DLD1 (cell line): ENCODE measurements around the gene P2RX5.
"Not testable (repeated sequence)": the region's sequence is repeated elsewhere in the genome, so short reads cannot be mapped to it uniquely, and the experiment has no call there.

Experiments used
- in situ Hi-C: cut with HindIII; loops from 2 replicates; pipeline ENCODE4 v1.10.0; 2017; ENCODE audit warnings: low sequenced_read_pairs

P2RX5 gene

GRCh38 chr17:3712811-3713463 lies 17.0 kb upstream of the P2RX5 start:
- in situ Hi-C loops = no loop called here

DNA sequence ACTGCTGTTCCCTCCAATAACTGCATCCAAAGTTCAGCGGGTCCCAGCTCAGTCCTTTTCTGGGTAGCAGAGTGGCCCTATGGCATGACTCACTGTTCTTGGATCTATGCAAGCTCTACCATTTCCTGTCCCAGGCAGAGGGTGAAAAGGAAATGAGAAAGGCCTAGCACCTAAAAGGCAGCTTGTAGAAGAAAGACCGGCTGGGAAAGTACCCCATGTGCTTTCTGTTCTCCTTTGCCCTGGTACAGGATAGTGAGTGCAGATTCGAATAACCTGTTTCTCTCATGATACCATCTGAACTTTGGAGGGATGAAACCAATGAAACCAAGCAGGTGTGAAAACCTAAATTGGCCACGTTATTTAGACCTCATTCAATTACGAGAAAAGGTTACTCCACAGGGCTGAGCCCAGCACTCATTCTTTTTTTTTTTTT lies 15.0 kb upstream of the P2RX5 start:
- in situ Hi-C loops = no loop called here

DNA sequence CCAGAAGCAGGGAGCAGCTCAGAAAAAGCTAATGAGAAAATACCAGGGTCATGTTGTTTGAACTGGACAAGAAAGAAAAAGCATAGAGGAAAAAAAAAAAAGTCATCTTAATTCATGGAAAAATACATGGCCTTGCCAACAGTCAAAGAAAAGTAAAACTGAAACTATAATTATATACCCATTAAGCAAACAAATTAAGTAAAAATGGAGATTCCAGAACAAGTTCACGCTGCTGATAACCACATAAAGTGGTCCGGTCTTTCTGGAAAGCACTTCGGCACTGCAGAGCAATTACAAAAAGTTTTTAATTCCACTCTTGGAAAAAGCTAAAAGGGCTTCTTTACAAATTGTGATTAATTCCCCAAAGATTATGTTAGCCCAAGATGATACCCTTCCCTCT lies 12.4 kb upstream of the P2RX5 start:
- in situ Hi-C loops = no loop called here

DNA sequence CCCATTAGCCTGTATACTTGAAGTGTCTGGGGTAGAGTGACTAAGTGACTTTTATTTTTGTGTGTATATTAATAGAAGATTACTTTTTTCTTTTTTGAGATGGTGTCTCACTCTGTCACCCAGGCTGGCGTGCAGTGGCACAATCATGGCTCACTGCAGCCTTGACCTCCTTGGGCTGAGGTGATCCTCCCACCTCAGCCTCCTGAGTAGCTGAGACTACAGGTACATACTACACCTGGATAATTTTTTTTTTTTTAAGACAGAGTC lies 9.7 kb upstream of the P2RX5 start:
- in situ Hi-C loops = not testable (repeated sequence)

DNA sequence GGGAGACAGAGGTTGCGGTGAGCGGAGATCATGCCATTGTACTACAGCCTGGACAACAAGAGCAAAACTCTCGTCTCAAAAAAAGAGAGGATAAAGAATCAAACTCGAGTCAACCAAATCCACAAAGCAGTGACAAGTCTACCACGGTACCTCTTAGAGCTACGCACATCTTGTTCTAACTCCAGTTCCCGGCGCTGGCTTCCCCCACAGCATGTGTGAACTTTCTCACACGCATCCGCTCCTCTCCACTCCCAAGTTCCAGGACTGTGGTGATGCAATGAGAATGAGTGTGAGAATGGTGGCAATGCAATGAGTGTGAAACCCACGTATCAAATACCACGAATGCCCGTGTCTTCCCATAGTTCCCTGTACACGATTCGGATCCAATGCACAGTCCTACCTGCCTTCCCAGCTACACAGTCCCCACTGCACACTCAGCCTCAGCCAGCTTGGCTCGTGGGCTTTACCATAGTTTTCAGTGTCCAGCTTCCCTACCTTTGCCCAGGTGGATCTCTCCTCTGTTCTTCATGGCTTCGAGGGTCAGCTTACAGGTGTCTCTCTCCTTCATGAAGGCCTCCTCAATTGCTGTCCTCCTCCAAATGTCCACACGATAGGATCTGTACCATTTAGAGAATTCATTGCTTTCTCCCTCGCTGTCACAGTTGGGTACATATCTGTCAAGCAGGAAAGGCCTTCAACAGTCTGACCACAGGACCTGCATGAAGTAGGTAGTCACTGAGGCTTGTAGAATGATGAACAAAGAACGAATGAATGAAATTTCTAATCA lies 9.2 kb upstream of the P2RX5 start:
- in situ Hi-C loops = no loop called here

- in situ Hi-C loops = not testable (repeated sequence)
Observed at GRCh38 chr17:3702041-3702539, 6.1 kb upstream of the P2RX5 start.

GRCh38 chr17:3699951-3700350 lies 4.0 kb upstream of the P2RX5 start:
- in situ Hi-C loops = no loop called here

- in situ Hi-C loops = no loop called here
Observed at GRCh38 chr17:3698139-3698538, 2.2 kb upstream of the P2RX5 start.

GRCh38 chr17:3697103-3697476 lies 1.1 kb upstream of the P2RX5 start:
- in situ Hi-C loops = no loop called here

DNA sequence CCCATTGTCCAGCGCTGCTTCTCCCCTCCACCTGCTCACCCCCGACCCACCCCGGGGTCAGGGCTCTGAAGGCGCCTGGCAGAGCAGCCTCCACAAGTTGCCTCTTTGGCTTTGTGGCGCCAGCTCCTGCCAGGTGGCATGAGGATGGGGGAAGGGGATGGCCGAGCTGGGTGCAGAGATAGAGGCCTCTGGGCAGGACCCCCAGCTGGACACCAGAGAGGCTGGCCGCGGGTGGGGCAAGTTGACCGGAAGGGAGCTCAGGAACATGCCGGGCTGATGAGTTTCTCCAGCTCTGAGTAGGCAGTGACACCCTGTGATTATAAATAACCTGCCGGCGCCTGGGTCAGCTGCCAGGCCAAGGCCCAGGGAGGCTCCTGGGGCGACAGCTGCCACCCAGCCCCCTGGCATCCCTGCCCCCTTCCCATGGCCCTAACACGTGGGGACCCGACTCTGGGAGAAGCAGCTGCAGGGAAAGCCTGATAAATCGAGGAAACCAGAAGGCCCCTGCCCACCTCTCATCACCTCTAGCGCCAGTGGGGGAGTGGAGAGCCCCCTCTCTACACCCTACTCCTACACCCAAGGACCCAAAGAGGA lies 729 bp downstream of the P2RX5 start:
- in situ Hi-C loops = no loop called here

DNA sequence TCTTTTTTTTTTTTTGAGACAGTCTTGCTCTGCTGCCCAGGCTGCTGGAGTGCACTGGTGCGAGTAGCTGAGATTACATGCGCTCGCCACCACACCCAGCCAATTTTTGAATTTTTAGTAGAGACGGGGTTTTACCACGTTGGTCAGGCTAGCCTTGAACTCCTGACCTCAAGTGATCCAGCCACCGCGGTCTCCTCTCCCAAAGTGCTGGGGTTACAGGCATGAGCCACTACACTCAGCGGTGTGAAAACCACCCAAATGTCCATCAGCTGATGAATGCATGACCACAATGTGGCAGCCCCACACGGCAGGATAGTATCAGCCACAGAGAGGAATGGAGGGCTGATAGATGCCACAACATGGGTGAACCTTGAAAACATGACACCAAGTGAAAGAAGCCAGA lies 2.1 kb downstream of the P2RX5 start:
- in situ Hi-C loops = no loop called here

DNA sequence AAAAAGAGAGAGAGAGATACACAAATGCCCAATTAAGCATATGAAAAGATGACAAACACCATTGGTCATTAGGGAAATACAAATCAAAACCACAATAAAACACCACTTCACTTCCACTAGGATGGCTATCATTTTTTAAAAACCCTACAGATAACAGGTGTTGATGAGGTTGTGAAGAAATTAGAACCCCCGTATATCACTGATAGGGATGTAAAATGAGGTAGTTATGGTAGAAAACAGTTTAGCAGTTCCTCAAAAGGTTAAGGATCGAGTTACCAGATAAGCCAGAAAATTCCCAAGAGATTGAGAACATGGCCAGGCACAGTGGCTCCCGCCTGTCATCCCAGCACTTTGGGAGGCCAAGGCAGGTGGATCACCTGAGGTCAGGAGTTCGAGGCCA lies 2.8 kb downstream of the P2RX5 start:
- in situ Hi-C loops = no loop called here

GRCh38 chr17:3692346-3692745 lies 3.6 kb downstream of the P2RX5 start:
- in situ Hi-C loops = no loop called here

- in situ Hi-C loops = no loop called here
Observed at GRCh38 chr17:3691617-3692067, 4.3 kb downstream of the P2RX5 start.

- in situ Hi-C loops = no loop called here
Observed at GRCh38 chr17:3690094-3690715, 5.8 kb downstream of the P2RX5 start.

DNA sequence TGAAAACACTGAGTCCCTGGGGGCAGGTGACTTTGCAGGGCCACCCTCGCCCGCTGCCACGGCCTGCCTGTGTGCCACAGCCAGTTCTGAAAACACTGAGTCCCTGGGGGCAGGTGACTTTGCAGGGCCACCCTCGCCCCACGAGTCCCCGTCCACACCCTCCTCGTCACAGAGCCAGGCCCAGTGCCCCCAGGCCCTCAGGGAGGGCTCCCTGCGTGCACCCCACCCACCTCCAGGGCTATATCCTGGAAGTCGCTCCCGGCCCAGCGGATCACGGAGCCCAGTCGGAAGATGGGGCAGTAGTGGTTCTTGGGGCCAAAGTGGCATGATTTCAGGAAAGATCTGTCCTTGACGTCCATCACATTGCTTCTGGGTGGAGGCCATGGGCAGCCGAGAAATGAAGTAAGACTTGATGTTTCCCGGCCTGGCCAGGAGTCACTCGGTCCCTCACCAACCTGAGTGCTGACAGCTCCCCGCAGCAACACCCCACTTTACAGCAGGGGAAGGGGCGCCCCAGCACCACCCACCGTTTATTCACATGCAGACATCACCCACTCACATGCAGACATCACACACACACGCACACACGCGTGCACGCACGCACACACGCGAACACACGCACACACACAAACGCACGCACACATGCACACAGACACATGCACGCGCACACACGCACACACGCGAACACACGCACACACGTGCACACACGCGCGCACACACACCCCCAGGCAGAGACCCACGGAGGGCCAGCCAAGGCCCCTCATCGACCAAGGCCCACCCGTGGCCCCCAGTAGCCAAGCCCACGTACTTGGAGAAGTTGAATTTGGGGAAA lies 6.5 kb downstream of the P2RX5 start:
- in situ Hi-C loops = no loop called here

DNA sequence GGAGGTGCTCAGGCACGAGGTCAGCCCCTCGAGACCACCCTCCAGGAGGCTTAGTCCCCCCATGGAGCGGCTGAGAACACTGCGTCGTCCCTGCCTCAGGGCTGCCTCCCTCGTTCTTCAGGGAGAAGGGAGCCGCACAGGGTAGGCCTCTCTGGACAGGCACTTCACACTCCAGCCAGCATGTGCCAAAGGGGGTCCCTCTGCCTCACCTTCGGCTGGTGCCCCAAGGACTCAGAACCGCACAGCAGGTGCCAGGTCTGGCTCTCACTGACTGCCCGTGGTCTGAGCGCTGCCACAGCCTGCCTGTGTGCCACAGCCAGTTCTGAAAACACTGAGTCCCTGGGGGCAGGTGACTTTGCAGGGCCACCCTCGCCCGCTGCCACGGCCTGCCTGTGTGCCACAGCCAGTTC lies 7.1 kb downstream of the P2RX5 start:
- in situ Hi-C loops = no loop called here

- in situ Hi-C loops = no loop called here
Observed at GRCh38 chr17:3688027-3688553, 7.9 kb downstream of the P2RX5 start.

DNA sequence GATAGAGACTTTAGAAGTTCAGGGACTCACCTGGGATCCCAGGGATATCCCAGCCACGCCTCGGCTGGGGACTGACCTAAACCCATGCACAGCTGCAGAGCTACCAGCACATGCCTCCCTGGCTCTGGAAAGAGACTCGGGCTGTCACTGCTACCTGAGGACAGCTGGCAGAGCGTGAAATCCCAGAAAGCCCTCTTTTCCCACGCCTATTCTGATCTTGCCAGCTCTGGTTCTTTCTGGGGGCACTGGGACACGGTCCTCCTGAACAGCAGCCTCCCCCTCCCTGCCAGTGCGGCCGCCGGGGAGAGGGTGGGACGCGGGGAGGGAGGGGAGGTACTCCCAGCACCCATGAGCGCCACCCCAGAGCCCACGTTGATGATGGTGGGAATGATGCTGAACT lies 10.8 kb downstream of the P2RX5 start:
- in situ Hi-C loops = no loop called here

- in situ Hi-C loops = no loop called here
Observed at GRCh38 chr17:3683054-3683511, 12.9 kb downstream of the P2RX5 start.

GRCh38 chr17:3682033-3682432 lies 13.9 kb downstream of the P2RX5 start:
- in situ Hi-C loops = no loop called here
